HL-60 (cell line): ENCODE data around the gene EXOC4.

Experiments
- DNase-seq, 2 experiments: peaks; one replicate each; pipeline ENCODE4 v3.0.0-alpha.2; 2010 to 2020; ENCODE audit warnings: low read depth in 1 of 2, low spot score in 1 of 2
- H3K27ac ChIP-seq: fragments of 250-450 bp; sonication (Bioruptor Pico); replicated peaks from 2 replicates; pipeline ENCODE4 v1.5.1; 2020; ENCODE audit warnings: mild to moderate bottlenecking, moderate library complexity
- H3K27me3 ChIP-seq: fragments of 250-450 bp; sonication (Bioruptor Pico); 2 replicates; pipeline ENCODE4 v1.5.1; 2021; ENCODE audit warnings: mild to moderate bottlenecking, moderate library complexity; ENCODE audit not compliant: insufficient read depth, poor library complexity, severe bottlenecking
- H3K4me3 ChIP-seq: replicated peaks from 2 replicates; pipeline ENCODE4 v1.5.1; 2011; ENCODE audit warnings: mild to moderate bottlenecking, control low read depth, low read length; ENCODE audit not compliant: insufficient read depth
- GABPA ChIP-seq: IDR thresholded peaks from 2 replicates; pipeline ENCODE4 v1.6.1; 2012; ENCODE audit warnings: low read depth
- POLR2AphosphoS5 ChIP-seq: IDR thresholded peaks from 2 replicates; pipeline ENCODE4 v1.6.1; 2012; ENCODE audit warnings: low read depth
- REST ChIP-seq: IDR thresholded peaks from 2 replicates; pipeline ENCODE4 v1.6.1; 2012; ENCODE audit warnings: low read depth; ENCODE audit not compliant: insufficient replicate concordance
- SPI1 ChIP-seq: IDR thresholded peaks from 2 replicates; pipeline ENCODE4 v1.6.1; 2012; ENCODE audit warnings: low read depth, mild to moderate bottlenecking, borderline replicate concordance
- TF ChIP-seq, protein P1 (sequence below): IDR thresholded peaks from one replicate; pipeline ENCODE4 v1.5.1; 2011; ENCODE audit warnings: low read length, control low read depth, inconsistent platforms; ENCODE audit not compliant: insufficient read depth

The EXOC4 gene

GRCh38 chr7:133959505-133959904, 706.6 kb downstream of the EXOC4 start:
- Histone ChIP-seq H3K27ac (no peak overlapping the region), H3K27me3 (no peaks in the 10 kb centered on the region), H3K4me3 (no peak overlapping the region)
- no peak for TF ChIP-seq GABPA
- TF ChIP-seq, protein P1, sequence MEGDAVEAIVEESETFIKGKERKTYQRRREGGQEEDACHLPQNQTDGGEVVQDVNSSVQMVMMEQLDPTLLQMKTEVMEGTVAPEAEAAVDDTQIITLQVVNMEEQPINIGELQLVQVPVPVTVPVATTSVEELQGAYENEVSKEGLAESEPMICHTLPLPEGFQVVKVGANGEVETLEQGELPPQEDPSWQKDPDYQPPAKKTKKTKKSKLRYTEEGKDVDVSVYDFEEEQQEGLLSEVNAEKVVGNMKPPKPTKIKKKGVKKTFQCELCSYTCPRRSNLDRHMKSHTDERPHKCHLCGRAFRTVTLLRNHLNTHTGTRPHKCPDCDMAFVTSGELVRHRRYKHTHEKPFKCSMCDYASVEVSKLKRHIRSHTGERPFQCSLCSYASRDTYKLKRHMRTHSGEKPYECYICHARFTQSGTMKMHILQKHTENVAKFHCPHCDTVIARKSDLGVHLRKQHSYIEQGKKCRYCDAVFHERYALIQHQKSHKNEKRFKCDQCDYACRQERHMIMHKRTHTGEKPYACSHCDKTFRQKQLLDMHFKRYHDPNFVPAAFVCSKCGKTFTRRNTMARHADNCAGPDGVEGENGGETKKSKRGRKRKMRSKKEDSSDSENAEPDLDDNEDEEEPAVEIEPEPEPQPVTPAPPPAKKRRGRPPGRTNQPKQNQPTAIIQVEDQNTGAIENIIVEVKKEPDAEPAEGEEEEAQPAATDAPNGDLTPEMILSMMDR = no peak
- TF ChIP-seq REST = no peak
- no peak for TF ChIP-seq SPI1
- TF ChIP-seq POLR2AphosphoS5 = no peak
- DNase-seq = no peak

GRCh38 chr7:133961724-133962123, 708.8 kb downstream of the EXOC4 start:
- Histone ChIP-seq H3K27ac (no peak overlapping the region), H3K4me3 (no peak overlapping the region), H3K27me3 (no peaks in the 10 kb centered on the region)
- no peak for DNase-seq
- TF ChIP-seq, protein P1 = no peak
- TF ChIP-seq REST = no peak
- TF ChIP-seq GABPA = no peak
- TF ChIP-seq POLR2AphosphoS5 = no peak
- TF ChIP-seq SPI1 = no peak

- Histone ChIP-seq H3K4me3 (no peak overlapping the region), H3K27me3 (no peaks in the 10 kb centered on the region), H3K27ac (no peak overlapping the region)
- TF ChIP-seq POLR2AphosphoS5 (no peak), GABPA (no peak), REST (no peak), SPI1 (no peak)
- TF ChIP-seq, protein P1 = no peak
- no peak for DNase-seq
Observed at GRCh38 chr7:133962646-133963045, 709.8 kb downstream of the EXOC4 start.
